ENCODE measurements around the gene ADAMTS9. TPM values are rescaled to one million over a fixed set of nuclear protein-coding genes. Genes with fewer than 3 reads are reported as not detected.

The ADAMTS9 gene
- total RNA-seq = 4.6 to 5.6 TPM (median 5.1 TPM) in 3 replicates
- long read RNA-seq, partial matches to known transcripts = 2 of 2 reads
- long read RNA-seq, other reads (novel, unspliced or antisense) = 0 of 2 reads

- H3K36me3 Mint-ChIP-seq (ENCODE audit: low read depth) = no peaks in the 10 kb centered on the region
These were observed at the start of gene ADAMTS9 for GRCh38 chr3:64687781-64688604. ADAMTS9 (minus strand) TSS chr3:64688000; CDS start chr3:64687657, 343 bp downstream.

GRCh38 chr3:64732576-64732975 is 44.8 kb upstream of the ADAMTS9 start:
- Mint-ChIP-seq H3K27me3 (ENCODE audit: low read depth) (no peaks in the 10 kb centered on the region), H3K4me1 (ENCODE audit: low read depth) (peaks cover 6% of the 10 kb centered on the region), H3K36me3 (ENCODE audit: low read depth) (no peaks in the 10 kb centered on the region), H3K4me3 (ENCODE audit: unreplicated experiment) (no peak overlapping the region), H3K27ac (ENCODE audit: unreplicated experiment) (no peak overlapping the region), H3K9me3 (ENCODE audit: low read depth) (no peaks in the 10 kb centered on the region)
- DNase-seq (ENCODE audit: low spot score) = no peak
- no peak for TF ChIP-seq CTCF (IDR thresholded peaks at IDR 0.05)

More at GRCh38 chr3:64687781-64688604, at the start of gene ADAMTS9:
- TF ChIP-seq CTCF (IDR thresholded peaks at IDR 0.05) = peak; percentile 23
- H3K27me3 Mint-ChIP-seq (ENCODE audit: low read depth) = no peaks in the 10 kb centered on the region
- no peaks in the 10 kb centered on the region for H3K9me3 Mint-ChIP-seq (ENCODE audit: low read depth)
- peaks cover 35% of the 10 kb centered on the region for H3K4me1 Mint-ChIP-seq (ENCODE audit: low read depth)
- H3K27ac Mint-ChIP-seq (ENCODE audit: unreplicated experiment) = peak within 1 kb of the TSS; percentile 98
- peak; percentile 95 for DNase-seq (ENCODE audit: low spot score)
- H3K4me3 Mint-ChIP-seq (ENCODE audit: unreplicated experiment) = peak within 1 kb of the TSS; percentile 97

GRCh38 chr3:64730681-64731080 is 42.9 kb upstream of the ADAMTS9 start:
- Mint-ChIP-seq H3K36me3 (ENCODE audit: low read depth) (no peaks in the 10 kb centered on the region), H3K9me3 (ENCODE audit: low read depth) (no peaks in the 10 kb centered on the region), H3K4me3 (ENCODE audit: unreplicated experiment) (no peak overlapping the region), H3K27ac (ENCODE audit: unreplicated experiment) (no peak overlapping the region), H3K27me3 (ENCODE audit: low read depth) (no peaks in the 10 kb centered on the region), H3K4me1 (ENCODE audit: low read depth) (peaks cover 6% of the 10 kb centered on the region)
- no peak for DNase-seq (ENCODE audit: low spot score)
- no peak for TF ChIP-seq CTCF (IDR thresholded peaks at IDR 0.05)

GRCh38 chr3:64728994-64729393 is 41.2 kb upstream of the ADAMTS9 start:
- no peaks in the 10 kb centered on the region for H3K36me3 Mint-ChIP-seq (ENCODE audit: low read depth)
- TF ChIP-seq CTCF (IDR thresholded peaks at IDR 0.05) = no peak
- no peak overlapping the region for H3K27ac Mint-ChIP-seq (ENCODE audit: unreplicated experiment)
- no peaks in the 10 kb centered on the region for H3K27me3 Mint-ChIP-seq (ENCODE audit: low read depth)
- no peak for DNase-seq (ENCODE audit: low spot score)
- no peak overlapping the region for H3K4me3 Mint-ChIP-seq (ENCODE audit: unreplicated experiment)
- no peaks in the 10 kb centered on the region for H3K9me3 Mint-ChIP-seq (ENCODE audit: low read depth)
- peaks cover 6% of the 10 kb centered on the region for H3K4me1 Mint-ChIP-seq (ENCODE audit: low read depth)

- no peak for DNase-seq (ENCODE audit: low spot score)
- Mint-ChIP-seq H3K36me3 (ENCODE audit: low read depth) (no peaks in the 10 kb centered on the region), H3K4me3 (ENCODE audit: unreplicated experiment) (no peak overlapping the region), H3K9me3 (ENCODE audit: low read depth) (no peaks in the 10 kb centered on the region), H3K27me3 (ENCODE audit: low read depth) (no peaks in the 10 kb centered on the region), H3K27ac (ENCODE audit: unreplicated experiment) (no peak overlapping the region), H3K4me1 (ENCODE audit: low read depth) (peaks cover 6% of the 10 kb centered on the region)
- TF ChIP-seq CTCF (IDR thresholded peaks at IDR 0.05) = no peak
These were observed 40.6 kb upstream of the ADAMTS9 start for GRCh38 chr3:64728428-64728827.
